Dermis microvascular lymphatic vessel endothelial cell (primary cell): ENCODE data around the gene SEMA3A. TPM values are rescaled to one million over a fixed set of nuclear protein-coding genes. Genes with fewer than 3 reads are reported as not detected.

ENCODE experiments used
- DNase-seq, 2 donors: peaks; one replicate each; pipeline versions ENCODE4 v3.0.0 to v3.0.0-alpha.2; 2010; ENCODE audit warnings: low read depth in 2 of 2
- total RNA-seq: library from RNA; depleted of rRNA; stranded (reverse); fragments of >200 nt; gene quantifications from 2 replicates; pipeline ENCODE4 v1.2.1, GENCODE V29; 2014

Gene SEMA3A
- total RNA-seq, 1 donor from 2014 or later, result 35.0 TPM

- no peak for DNase-seq
Measured at GRCh38 chr7:84111842-84112241, 82.7 kb downstream of the SEMA3A start.

GRCh38 chr7:84110400-84110799, 84.2 kb downstream of the SEMA3A start:
- no peak for DNase-seq

- DNase-seq, result no peak
Measured at GRCh38 chr7:84108787-84109186, 85.8 kb downstream of the SEMA3A start.

GRCh38 chr7:84108119-84108518, 86.5 kb downstream of the SEMA3A start:
- DNase-seq, result no peak

GRCh38 chr7:84107259-84107658, 87.3 kb downstream of the SEMA3A start:
- no peak for DNase-seq

GRCh38 chr7:84106291-84106690, 88.3 kb downstream of the SEMA3A start:
- no peak for DNase-seq

GRCh38 chr7:84105586-84105985, 89.0 kb downstream of the SEMA3A start:
- DNase-seq, result peak; percentile 32 to 63

- peak in 1 of 2 donors; percentile 15 for DNase-seq
Measured at GRCh38 chr7:84104826-84105225, 89.8 kb downstream of the SEMA3A start.

GRCh38 chr7:84102213-84102612, 92.4 kb downstream of the SEMA3A start:
- no peak for DNase-seq

GRCh38 chr7:84100866-84101265, 93.7 kb downstream of the SEMA3A start:
- DNase-seq, result peak in 1 of 2 donors; percentile 34

GRCh38 chr7:84095971-84096370, 98.6 kb downstream of the SEMA3A start:
- no peak for DNase-seq

GRCh38 chr7:84092207-84092606, 102.4 kb downstream of the SEMA3A start:
- DNase-seq, result peak in 1 of 2 donors; percentile 58

- no peak for DNase-seq
Measured at GRCh38 chr7:84091318-84091717, 103.3 kb downstream of the SEMA3A start.

GRCh38 chr7:84088802-84089201, 105.8 kb downstream of the SEMA3A start:
- no peak for DNase-seq

GRCh38 chr7:84085998-84086397, 108.6 kb downstream of the SEMA3A start:
- no peak for DNase-seq

GRCh38 chr7:84085147-84085546, 109.4 kb downstream of the SEMA3A start:
- peak in 1 of 2 donors; percentile 18 for DNase-seq

- DNase-seq, result no peak
Measured at GRCh38 chr7:84083846-84084245, 110.7 kb downstream of the SEMA3A start.

- no peak for DNase-seq
Measured at GRCh38 chr7:84081973-84082522, 112.5 kb downstream of the SEMA3A start.

GRCh38 chr7:84077336-84077735, 117.3 kb downstream of the SEMA3A start:
- no peak for DNase-seq

GRCh38 chr7:84076219-84076618, 118.4 kb downstream of the SEMA3A start:
- no peak for DNase-seq

- peak; percentile 92 to 94 for DNase-seq
Measured at GRCh38 chr7:84073186-84073875, 121.3 kb downstream of the SEMA3A start.

GRCh38 chr7:84070770-84071169, 123.8 kb downstream of the SEMA3A start:
- DNase-seq, result no peak

GRCh38 chr7:84069999-84070500, 124.5 kb downstream of the SEMA3A start:
- peak in 1 of 2 donors; percentile 55 for DNase-seq
